Left colon (tissue), 2 donors: Measurements from ENCODE around the gene ILKAP. TPM values are rescaled to one million over a fixed set of nuclear protein-coding genes. Genes with fewer than 3 reads are reported as not detected.
A peak's percentile ranks its signal among the peaks of the same experiment; 100 is the strongest.

Source experiments
- ATAC-seq: fragments of 200-7000 bp; cut with Tn5 transposase; one replicate; pipeline ENCODE4 v1.9.1; 2020; ENCODE audit warnings: mild to moderate bottlenecking, moderate library complexity
- DNase-seq, 2 donors: peaks; one replicate each; pipeline ENCODE4 v3.0.0-alpha.2; 2020
- intact Hi-C, 2 donors: fragments of 100-400 bp; cut with DNase I in 1 of 2; cut with micrococcal nuclease in 1 of 2; formaldehyde crosslinking; loops; one replicate each; pipeline versions ENCODE4 v1.11.2 to v1.14.0; 2022; cut with DNase I, micrococcal nuclease
- total RNA-seq, 2 donors: library from RNA; stranded (reverse); fragmentation: NEBNext Ultra II Directional; extraction: Animal tissue kit (Norgen Biotek cat#: 25700); gene quantifications; one replicate each; pipeline ENCODE4 v1.2.1, GENCODE V29; 2021
- donor health status: DM: no; HTN: no; CAD: no.
- donor health status: DM: yes; HTN: yes; CAD: no.

The ILKAP gene
- total RNA-seq, 2 donors from 2014 or later, result 32.7 to 38.6 TPM

DNA sequence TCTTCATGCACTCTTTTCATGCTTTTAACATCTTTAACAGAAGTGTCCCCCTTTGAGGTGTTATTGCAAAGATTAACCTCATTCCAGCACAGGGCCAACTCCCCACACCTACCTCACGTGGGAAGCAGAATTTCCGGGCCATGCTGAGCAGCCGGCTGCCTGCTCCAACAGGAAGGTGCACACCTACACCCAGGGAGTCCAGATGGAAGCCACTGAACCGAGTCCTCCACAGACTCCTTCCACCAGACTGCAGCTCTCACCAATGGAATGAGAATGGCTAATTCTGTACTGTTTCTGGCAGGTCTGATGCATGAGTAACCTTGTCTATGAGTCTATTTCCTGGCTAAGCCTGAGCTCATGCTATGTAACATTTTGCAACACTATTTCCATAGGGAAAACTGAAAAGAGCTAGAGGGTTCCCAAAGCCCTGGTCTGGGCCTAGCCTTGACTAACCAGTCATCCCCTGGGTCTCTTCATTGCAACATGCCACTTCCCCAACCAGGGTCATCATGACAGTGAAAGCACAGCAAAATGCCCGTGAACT, 33.7 kb downstream of the ILKAP start:
- intact Hi-C loops, result loop anchor here in 1 of 2 donors (10.0 kb wide), 1 partner anchor 95 kb away; no protein-coding TSS in a partner anchor
- DNase-seq (no peak), ATAC-seq (no peak)

GRCh38 chr2:238169048-238169707, 34.3 kb downstream of the ILKAP start:
- intact Hi-C loops, result loop anchor here in 1 of 2 donors (10.0 kb wide), 1 partner anchor 96 kb away; no protein-coding TSS in a partner anchor
- DNase-seq, result no peak

DNA sequence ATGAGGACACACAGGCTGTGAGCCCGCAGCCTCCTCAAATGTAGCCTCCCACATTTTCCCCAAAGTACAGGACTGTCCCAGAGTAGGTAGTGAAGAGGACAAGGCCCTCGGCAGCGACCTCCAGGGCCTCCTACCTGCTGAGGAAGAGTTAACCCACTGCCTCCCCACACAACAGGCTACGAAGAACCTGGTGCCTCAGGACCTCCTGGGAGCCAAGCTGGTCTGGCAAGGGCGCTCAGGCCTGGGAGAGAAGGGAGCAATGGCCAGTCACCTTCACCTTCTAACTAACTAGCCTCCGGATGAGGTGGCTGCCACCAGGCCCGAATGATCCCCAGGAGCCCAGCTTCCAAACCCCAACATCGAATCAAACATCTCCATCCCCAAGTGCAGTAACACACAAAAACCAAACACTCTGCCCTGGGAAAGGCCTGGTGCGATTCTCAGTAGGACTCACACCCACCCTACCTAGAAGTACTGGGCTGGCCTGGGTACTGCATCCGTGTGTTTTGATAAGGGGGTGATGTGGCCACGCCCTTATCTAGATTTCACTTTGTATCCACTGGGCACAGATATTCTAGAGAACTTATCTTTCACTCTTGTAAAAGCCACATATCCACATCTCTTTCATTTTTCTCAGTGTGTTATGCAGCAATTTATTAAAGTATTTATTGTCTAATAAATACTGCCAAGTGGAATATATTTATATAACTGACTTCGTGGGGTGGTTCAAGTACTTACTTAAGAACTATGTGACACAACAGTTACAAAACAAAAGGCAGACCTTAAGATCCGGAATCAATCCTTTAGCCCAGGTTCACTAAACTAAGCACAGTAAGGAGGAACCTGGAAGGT, 35.1 kb downstream of the ILKAP start:
- intact Hi-C loops, result loop anchor here in 1 of 2 donors (10.0 kb wide), 1 partner anchor 96 kb away; no protein-coding TSS in a partner anchor
- ATAC-seq, result no peak
- no peak for DNase-seq

More at GRCh38 chr2:238169048-238169707, 34.3 kb downstream of the ILKAP start:
- peak; percentile 35 for ATAC-seq

DNA sequence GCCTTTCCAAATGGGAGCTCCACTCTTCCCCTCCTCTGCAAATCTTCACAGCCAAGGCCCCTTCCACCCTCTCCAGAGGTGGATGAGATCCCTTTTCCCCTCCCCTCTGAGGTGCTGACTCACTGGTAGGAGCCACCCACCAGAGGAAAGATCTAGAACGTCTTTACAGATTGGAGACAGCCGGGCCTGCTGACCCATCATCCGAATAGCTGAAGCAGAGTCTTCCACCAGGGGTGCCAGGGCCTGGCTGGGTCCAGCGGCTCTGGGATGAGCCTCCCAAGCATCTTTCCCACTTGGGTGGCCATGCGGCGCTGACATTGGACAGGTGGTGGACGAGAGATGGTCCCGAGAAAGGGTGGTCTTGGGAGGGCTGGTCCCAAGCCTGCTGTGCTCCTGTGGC, 35.7 kb downstream of the ILKAP start:
- no peak for ATAC-seq
- no peak for DNase-seq
- intact Hi-C loops, result loop anchor here in 1 of 2 donors (10.0 kb wide), 1 partner anchor 97 kb away; no protein-coding TSS in a partner anchor

GRCh38 chr2:238167344-238167715, 36.2 kb downstream of the ILKAP start:
- intact Hi-C loops, result loop anchor here in 1 of 2 donors (10.0 kb wide), 1 partner anchor 97 kb away; no protein-coding TSS in a partner anchor

GRCh38 chr2:238166391-238167343, 36.8 kb downstream of the ILKAP start:
- intact Hi-C loops, result loop anchor here in 1 of 2 donors (10.0 kb wide), 1 partner anchor 98 kb away; no protein-coding TSS in a partner anchor
- ATAC-seq (no peak), DNase-seq (no peak)

More at GRCh38 chr2:238167344-238167715, 36.2 kb downstream of the ILKAP start:
- DNase-seq (no peak), ATAC-seq (peak; percentile 7)

DNA sequence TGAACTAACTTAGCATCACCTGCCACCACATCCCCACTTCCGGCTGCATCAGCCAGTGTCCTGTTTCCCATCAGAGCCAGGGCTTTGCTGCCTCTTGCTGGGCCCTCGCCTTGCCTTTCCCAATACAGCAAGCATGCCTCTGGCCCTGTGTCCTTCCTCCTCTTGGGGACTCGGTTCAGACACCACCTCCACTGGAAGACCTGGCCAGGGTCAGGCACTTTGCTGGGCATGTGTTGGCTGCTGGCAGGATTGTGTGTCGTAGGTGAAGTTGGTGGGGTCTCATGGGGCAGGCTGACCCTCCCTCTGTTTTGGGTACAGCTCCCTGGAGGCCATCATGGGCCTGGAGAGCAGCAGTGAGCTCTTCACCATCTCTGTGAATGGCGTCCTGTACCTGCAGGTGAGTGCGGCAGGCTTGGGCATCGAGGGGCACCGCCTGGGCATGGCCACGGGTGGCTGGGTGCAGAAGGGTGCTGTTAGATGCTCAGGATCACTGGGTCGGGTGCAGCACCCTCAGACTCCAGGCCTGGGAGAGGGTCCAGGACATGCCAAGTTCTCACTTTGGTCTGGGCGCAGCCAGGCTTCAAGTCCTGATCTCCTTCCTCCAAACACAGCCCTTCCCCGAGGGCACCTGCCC, 38.1 kb downstream of the ILKAP start:
- no peak for DNase-seq
- intact Hi-C loops, result loop anchor here in 1 of 2 donors (10.0 kb wide), 1 partner anchor 99 kb away; no protein-coding TSS in a partner anchor
- ATAC-seq, result no peak

- intact Hi-C loops, result loop anchor here in 1 of 2 donors (10.0 kb wide), 1 partner anchor 100 kb away; no protein-coding TSS in a partner anchor
- ATAC-seq (no peak), DNase-seq (no peak)
These were observed 38.6 kb downstream of the ILKAP start for GRCh38 chr2:238164906-238165287.

GRCh38 chr2:238163481-238164198, 39.9 kb downstream of the ILKAP start:
- DNase-seq, result peak in 1 of 2 donors; percentile 10
- ATAC-seq, result no peak
- intact Hi-C loops, result loop anchor here in 1 of 2 donors (10.0 kb wide), 1 partner anchor 101 kb away; no protein-coding TSS in a partner anchor

- DNase-seq, result peak in 1 of 2 donors; percentile 3
- no peak for ATAC-seq
- intact Hi-C loops, result loop anchor here in 1 of 2 donors (10.0 kb wide), 1 partner anchor 102 kb away; no protein-coding TSS in a partner anchor
These were observed 40.6 kb downstream of the ILKAP start for GRCh38 chr2:238162846-238163441.

- DNase-seq, result peak; percentile 2 to 10
- intact Hi-C loops, result loop anchor here in 1 of 2 donors (10.0 kb wide), 1 partner anchor 102 kb away; no protein-coding TSS in a partner anchor
- ATAC-seq, result no peak
These were observed 41.1 kb downstream of the ILKAP start for GRCh38 chr2:238162251-238162845.

- ATAC-seq (no peak), DNase-seq (peak; percentile 3 to 22)
- intact Hi-C loops, result loop anchor here in 1 of 2 donors (10.0 kb wide), 1 partner anchor 103 kb away; no protein-coding TSS in a partner anchor
These were observed 42.0 kb downstream of the ILKAP start for GRCh38 chr2:238161291-238162051.

DNA sequence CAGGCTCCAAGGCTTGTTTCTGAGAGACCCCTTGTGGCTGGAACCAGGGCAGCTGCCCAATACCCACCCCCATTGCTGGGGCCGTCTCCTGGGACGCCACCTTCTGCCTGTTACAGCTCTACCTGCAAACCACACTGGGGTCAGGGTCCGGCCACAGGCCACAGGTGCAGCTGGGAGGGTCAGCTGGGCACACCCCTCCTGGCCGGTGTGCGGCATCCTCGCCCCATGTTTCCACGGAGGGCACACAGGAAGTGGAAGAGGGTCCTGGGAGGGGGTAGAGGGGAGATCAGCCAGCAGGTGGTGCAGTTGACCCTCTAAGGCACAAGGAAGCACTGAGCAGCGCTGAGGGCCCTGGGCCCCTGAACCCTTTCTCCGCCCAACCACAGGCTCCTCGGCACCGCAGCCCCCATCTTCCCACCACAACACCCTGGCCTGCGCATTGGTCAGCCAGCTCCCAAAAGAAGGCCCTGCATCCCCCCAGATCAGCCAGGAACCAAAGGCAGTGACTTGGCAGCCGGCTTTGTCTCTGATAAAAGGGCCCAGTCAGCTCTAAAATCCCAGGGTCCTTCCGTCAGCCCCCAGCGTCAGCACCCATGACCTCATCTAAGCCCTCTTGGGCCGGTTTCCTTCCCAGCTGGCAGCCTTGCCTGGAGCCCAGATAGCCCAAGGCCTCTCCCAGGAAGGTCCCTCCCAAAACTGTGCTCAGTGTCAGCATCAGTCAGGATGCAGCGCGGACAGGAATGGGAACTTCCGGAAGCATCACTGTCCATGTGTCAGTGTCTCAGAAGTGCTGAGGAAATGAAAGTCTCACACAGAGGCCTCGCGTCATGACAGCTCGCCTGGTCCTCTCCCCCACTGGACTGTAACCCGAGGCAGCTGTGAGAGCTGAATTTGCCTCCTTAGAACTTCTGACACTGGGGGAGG, 43.0 kb downstream of the ILKAP start:
- intact Hi-C loops, result loop anchor here in 1 of 2 donors (10.0 kb wide), 1 partner anchor 104 kb away; no protein-coding TSS in a partner anchor
- DNase-seq, result peak; percentile 22 to 31
- peak; percentile 11 for ATAC-seq

- DNase-seq, result peak in 1 of 2 donors; percentile 7
- intact Hi-C loops, result loop anchor here in 1 of 2 donors (10.0 kb wide), 1 partner anchor 105 kb away; no protein-coding TSS in a partner anchor
These were observed 43.8 kb downstream of the ILKAP start for GRCh38 chr2:238159661-238160205.

More at GRCh38 chr2:238159661-238160205, 43.8 kb downstream of the ILKAP start:
- no peak for ATAC-seq
